Testis (tissue), 2 donors: ENCODE results near the gene GCM1.

Experiments
- CTCF ChIP-seq, 3 experiments: fragments of 450-650 bp in 2 of 3; fragments of 200-600 bp in 1 of 3; sonication (generic) in 1 of 3; IDR thresholded peaks; one replicate each; pipeline ENCODE4 v1.5.1; 2016 to 2019; ENCODE audit warnings: antibody characterized with exemption in 3 of 3, mild to moderate bottlenecking in 2 of 3, moderate library complexity in 1 of 3
- POLR2A ChIP-seq: fragments of 450-650 bp; IDR thresholded peaks from one replicate; pipeline ENCODE4 v1.6.1; 2017; ENCODE audit warnings: antibody characterized with exemption, mild to moderate bottlenecking, moderate library complexity

- TF ChIP-seq CTCF (IDR thresholded peaks at IDR 0.05) = no peak
- TF ChIP-seq POLR2A = no peak
Observed at GRCh38 chr6:53104916-53105315, 43.7 kb downstream of the GCM1 start.
